Measurements from ENCODE around the gene DAP3. TPM values are rescaled to one million over a fixed set of nuclear protein-coding genes. Genes with fewer than 3 reads are reported as not detected.

Gene DAP3
- total and polyA plus RNA-seq, 2 of the 8 experiments (the other 6 are each of a cell fraction or from before 2014, with no cell fraction given) = 66.3 to 87.1 TPM

DNA sequence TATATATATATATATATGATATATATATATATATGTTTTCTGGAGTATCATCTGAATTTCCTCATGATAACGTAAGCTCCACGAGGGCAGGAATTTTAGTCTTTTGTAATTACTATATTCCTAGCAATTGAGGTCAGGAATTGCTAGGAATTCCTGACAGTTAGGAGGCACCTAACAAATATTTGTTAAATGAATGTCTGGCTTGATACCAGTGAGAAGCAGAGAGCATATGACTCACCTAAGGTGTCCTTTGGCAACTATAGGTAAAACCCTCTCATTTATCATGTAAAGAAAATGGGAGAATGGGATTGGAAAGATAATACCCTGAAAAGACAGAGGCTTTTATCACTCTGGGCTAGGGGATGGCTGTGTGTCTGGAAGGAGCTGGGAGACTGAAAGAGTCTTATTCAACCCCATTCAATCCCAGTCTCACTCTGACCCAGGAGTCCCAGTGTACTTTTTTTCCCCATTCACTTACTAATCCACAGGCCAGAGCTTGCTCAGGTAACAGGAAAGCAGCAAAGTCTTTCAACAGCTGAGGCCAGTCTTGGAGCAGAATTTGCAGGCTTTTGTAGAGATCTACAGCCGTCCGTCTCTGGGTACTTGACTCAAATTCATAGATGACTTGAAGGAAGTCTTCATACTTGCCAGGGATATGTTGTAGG, 71.2 kb downstream of the DAP3 start:
- 94% methylated on average over 4 of the region's 4 CpGs; no CpG with 5 or more reads in 1 of the 2 experiments for WGBS, 2 experiments (ENCODE audit: extremely low coverage in 1 of 2, insufficient coverage in 1 of 2, insufficient read length in 1 of 2, insufficient replicate concordance in 2 of 2, low coverage in 1 of 2, low lambda C conversion rate in 2 of 2, missing lambda C conversion rate in 1 of 2)
- Histone ChIP-seq H3K27me3 (replicated peaks in 1 of 4; ENCODE audit: control insufficient read depth in 3 of 4, extremely low read depth in 1 of 4, insufficient read depth in 3 of 4, low read length in 3 of 4) (no peaks in the 10 kb centered on the region), H2BK5ac (ENCODE audit: low read depth, low read length) (no peak overlapping the region), H4K91ac (replicated peaks; ENCODE audit: insufficient read length, low read length) (no peak overlapping the region), H3K56ac (replicated peaks; ENCODE audit: insufficient read length, low read depth, low read length) (no peak overlapping the region), H3K4me3 (ENCODE audit: extremely low read depth in 1 of 4, insufficient read depth in 2 of 4, low read depth in 3 of 4, low read length in 4 of 4) (no peak overlapping the region), H3K9me3 (ENCODE audit: insufficient read depth in 2 of 2, low read depth in 1 of 2, low read length in 1 of 2) (no peaks in the 10 kb centered on the region), H2BK20ac (ENCODE audit: low read length) (no peak overlapping the region), H3K79me2 (ENCODE audit: control insufficient read depth in 1 of 2, insufficient read depth in 2 of 2, low read length in 2 of 2) (no peaks in the 10 kb centered on the region), H4K20me1 (replicated peaks in 1 of 2; ENCODE audit: control insufficient read depth in 1 of 2, insufficient read depth in 2 of 2, low read length in 2 of 2) (no peaks in the 10 kb centered on the region), H3K79me1 (ENCODE audit: low read depth, low read length) (no peaks in the 10 kb centered on the region), H4K5ac (ENCODE audit: insufficient read length, low read depth, low read length) (no peak overlapping the region), H3K9ac (replicated peaks in 1 of 4; ENCODE audit: extremely low read depth in 1 of 4, low read depth in 3 of 4, low read length in 3 of 4) (no peak overlapping the region), H3K14ac (ENCODE audit: insufficient read length) (no peak overlapping the region), H3K23ac (ENCODE audit: insufficient read length) (no peak overlapping the region), H3K4ac (replicated peaks; ENCODE audit: insufficient read length, low read depth, low read length) (no peak overlapping the region), H2BK120ac (replicated peaks; ENCODE audit: low read depth, low read length) (no peak overlapping the region), H2AK5ac (ENCODE audit: low read depth, low read length) (no peak overlapping the region), H2BK12ac (ENCODE audit: low read depth, low read length) (no peak overlapping the region), H2AFZ (ENCODE audit: low read length) (no peak overlapping the region), H3K23me2 (ENCODE audit: low read depth, low read length) (no peaks in the 10 kb centered on the region), H3K4me2 (ENCODE audit: insufficient read depth in 1 of 2, low read depth in 2 of 2, low read length in 2 of 2) (no peak overlapping the region), H2BK15ac (ENCODE audit: low read length) (no peak overlapping the region), H3K27ac (ENCODE audit: low read depth, low read length) (no peak overlapping the region), H3K4me1 (replicated peaks in 1 of 4; ENCODE audit: control insufficient read depth in 3 of 4, insufficient read depth in 4 of 4, low read length in 3 of 4) (no peaks in the 10 kb centered on the region), H3K36me3 (ENCODE audit: control insufficient read depth in 2 of 4, insufficient read depth in 4 of 4, low read length in 3 of 4) (peaks cover 17 to 64% (median 37%) of the 10 kb centered on the region in 4 experiments; a peak in 7 of 8 replicates), H4K8ac (ENCODE audit: extremely low read depth, insufficient read depth, low read length) (no peak overlapping the region), H3K18ac (ENCODE audit: extremely low read depth, low read length) (no peak overlapping the region)
- POLR2A ChIA-PET (ENCODE audit: partially characterized antibody) = no interaction called here
- CTCF ChIA-PET (ENCODE audit: partially characterized antibody) = interaction anchor here (0.7 to 1.8 kb wide), 2 partner anchors 31 to 119 kb away, joined by 3 to 4 read pairs; no protein-coding TSS in a partner anchor
- no peak for DNase-seq (ENCODE audit: low read depth in 1 of 2, low spot score in 2 of 2)
- no peak for FAIRE-seq
- TF ChIP-seq EP300 (IDR thresholded peaks at IDR 0.05; ENCODE audit: borderline replicate concordance in 1 of 2, low read depth in 2 of 2, low read length in 2 of 2) = no peak
- no peak for TF ChIP-seq FOSL1 (IDR thresholded peaks at IDR 0.05; ENCODE audit: insufficient read depth, low read depth, low read length)
- TF ChIP-seq EGR1 (IDR thresholded peaks at IDR 0.05; ENCODE audit: borderline replicate concordance, low read depth, low read length) = no peak
- TF ChIP-seq, protein P1, sequence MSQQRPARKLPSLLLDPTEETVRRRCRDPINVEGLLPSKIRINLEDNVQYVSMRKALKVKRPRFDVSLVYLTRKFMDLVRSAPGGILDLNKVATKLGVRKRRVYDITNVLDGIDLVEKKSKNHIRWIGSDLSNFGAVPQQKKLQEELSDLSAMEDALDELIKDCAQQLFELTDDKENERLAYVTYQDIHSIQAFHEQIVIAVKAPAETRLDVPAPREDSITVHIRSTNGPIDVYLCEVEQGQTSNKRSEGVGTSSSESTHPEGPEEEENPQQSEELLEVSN (IDR thresholded peaks at IDR 0.05) = no peak
- no peak for TF ChIP-seq SP1 (IDR thresholded peaks at IDR 0.05; ENCODE audit: low read depth, low read length)
- no peak for TF ChIP-seq CBX8 (IDR thresholded peaks at IDR 0.05; ENCODE audit: borderline replicate concordance, low read depth, low read length)
- no peak for TF ChIP-seq CREB1 (IDR thresholded peaks at IDR 0.05)
- no peak for TF ChIP-seq TEAD4 (IDR thresholded peaks at IDR 0.05; ENCODE audit: low read depth, low read length)
- TF ChIP-seq GTF2F1 (IDR thresholded peaks at IDR 0.05; ENCODE audit: borderline replicate concordance, low read depth, low read length) = no peak
- TF ChIP-seq, protein P2, sequence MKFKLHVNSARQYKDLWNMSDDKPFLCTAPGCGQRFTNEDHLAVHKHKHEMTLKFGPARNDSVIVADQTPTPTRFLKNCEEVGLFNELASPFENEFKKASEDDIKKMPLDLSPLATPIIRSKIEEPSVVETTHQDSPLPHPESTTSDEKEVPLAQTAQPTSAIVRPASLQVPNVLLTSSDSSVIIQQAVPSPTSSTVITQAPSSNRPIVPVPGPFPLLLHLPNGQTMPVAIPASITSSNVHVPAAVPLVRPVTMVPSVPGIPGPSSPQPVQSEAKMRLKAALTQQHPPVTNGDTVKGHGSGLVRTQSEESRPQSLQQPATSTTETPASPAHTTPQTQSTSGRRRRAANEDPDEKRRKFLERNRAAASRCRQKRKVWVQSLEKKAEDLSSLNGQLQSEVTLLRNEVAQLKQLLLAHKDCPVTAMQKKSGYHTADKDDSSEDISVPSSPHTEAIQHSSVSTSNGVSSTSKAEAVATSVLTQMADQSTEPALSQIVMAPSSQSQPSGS (IDR thresholded peaks at IDR 0.05; ENCODE audit: low read length) = no peak
- TF ChIP-seq KDM5A (IDR thresholded peaks at IDR 0.05; ENCODE audit: low read length) = no peak
